Breast epithelium (tissue), 3 donors: ENCODE measurements around the gene GCKR.

ENCODE experiments used
- POLR2A ChIP-seq: fragments of 450-650 bp; IDR thresholded peaks from one replicate; pipeline ENCODE4 v1.6.1; 2016; ENCODE audit warnings: antibody characterized with exemption, mild to moderate bottlenecking, moderate library complexity
- TF ChIP-seq, protein P1 (sequence below), 3 donors: fragments of 450-650 bp; IDR thresholded peaks; one replicate each; pipeline ENCODE4 v1.5.1; 2016 to 2017; ENCODE audit warnings: antibody characterized with exemption in 3 of 3, mild to moderate bottlenecking in 3 of 3, moderate library complexity in 3 of 3

DNA sequence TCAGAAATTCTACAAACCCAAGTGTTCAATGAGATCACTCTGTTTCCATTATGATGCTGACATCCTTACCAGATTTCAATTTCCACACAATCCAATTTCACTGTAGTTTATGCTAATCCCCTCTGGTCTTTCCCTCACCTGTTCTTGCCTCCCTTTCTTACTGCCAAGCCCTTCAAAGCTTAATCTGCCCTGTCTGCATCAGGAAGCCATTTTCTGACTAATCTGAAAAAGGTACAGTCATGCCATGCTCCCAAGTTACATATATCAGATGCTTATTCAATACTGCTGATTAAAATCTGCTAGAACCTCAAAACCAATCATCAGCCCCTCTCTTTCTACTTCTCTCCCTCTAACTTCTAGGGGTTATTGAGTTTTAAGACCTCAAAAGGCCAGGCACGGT is 45.5 kb upstream of the GCKR start:
- TF ChIP-seq, protein P1, sequence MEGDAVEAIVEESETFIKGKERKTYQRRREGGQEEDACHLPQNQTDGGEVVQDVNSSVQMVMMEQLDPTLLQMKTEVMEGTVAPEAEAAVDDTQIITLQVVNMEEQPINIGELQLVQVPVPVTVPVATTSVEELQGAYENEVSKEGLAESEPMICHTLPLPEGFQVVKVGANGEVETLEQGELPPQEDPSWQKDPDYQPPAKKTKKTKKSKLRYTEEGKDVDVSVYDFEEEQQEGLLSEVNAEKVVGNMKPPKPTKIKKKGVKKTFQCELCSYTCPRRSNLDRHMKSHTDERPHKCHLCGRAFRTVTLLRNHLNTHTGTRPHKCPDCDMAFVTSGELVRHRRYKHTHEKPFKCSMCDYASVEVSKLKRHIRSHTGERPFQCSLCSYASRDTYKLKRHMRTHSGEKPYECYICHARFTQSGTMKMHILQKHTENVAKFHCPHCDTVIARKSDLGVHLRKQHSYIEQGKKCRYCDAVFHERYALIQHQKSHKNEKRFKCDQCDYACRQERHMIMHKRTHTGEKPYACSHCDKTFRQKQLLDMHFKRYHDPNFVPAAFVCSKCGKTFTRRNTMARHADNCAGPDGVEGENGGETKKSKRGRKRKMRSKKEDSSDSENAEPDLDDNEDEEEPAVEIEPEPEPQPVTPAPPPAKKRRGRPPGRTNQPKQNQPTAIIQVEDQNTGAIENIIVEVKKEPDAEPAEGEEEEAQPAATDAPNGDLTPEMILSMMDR (IDR thresholded peaks at IDR 0.05): no peak
- TF ChIP-seq POLR2A: no peak
